Naive thymus-derived CD4-positive, alpha-beta T cell (primary cell): ENCODE data around the gene CANT1. TPM values are rescaled to one million over a fixed set of nuclear protein-coding genes. Genes with fewer than 3 reads are reported as not detected.

Experiments used
- ATAC-seq: fragments of 150-1000 bp; cut with Tn5 transposase; 2 replicates; pipeline ENCODE4 v1.10.0; 2021; ENCODE audit warnings: mild to moderate bottlenecking, moderate library complexity
- CTCF ChIA-PET: fragments of 350-600 bp; sonication (Branson Sonifier 250); formaldehyde crosslinking; loops from one replicate; lab custom pipeline; 2021; ENCODE audit warnings: antibody characterized with exemption; lab: Charles Lee
- POLR2A ChIA-PET: fragments of 350-600 bp; sonication (Branson Sonifier 250); formaldehyde crosslinking; loops from one replicate; lab custom pipeline; 2021; ENCODE audit warnings: antibody characterized with exemption, inconsistent platforms; lab: Charles Lee
- DNase-seq, 9 donors: peaks; one replicate each; pipeline versions ENCODE4 v3.0.0 to v3.0.0-alpha.2; 2020 to 2022; ENCODE audit warnings: mixed read lengths in 1 of 9
- H3K27ac ChIP-seq: one replicate; pipeline ENCODE4 v1.7.0; 2013; ENCODE audit warnings: mild to moderate bottlenecking, low read depth, low read length, moderate library complexity
- H3K27me3 ChIP-seq, 2 donors: one replicate each; pipeline ENCODE4 v1.7.0; 2013; ENCODE audit warnings: low read length in 2 of 2, mild to moderate bottlenecking in 2 of 2, moderate library complexity in 2 of 2; ENCODE audit not compliant: control insufficient read depth in 2 of 2, insufficient read depth in 2 of 2
- H3K36me3 ChIP-seq, 3 experiments: 1 replicate in 2 of 3; 2 replicates in 1 of 3; pipeline ENCODE4 v1.7.0; 2013; ENCODE audit warnings: low read length in 3 of 3, mild to moderate bottlenecking in 3 of 3, moderate library complexity in 1 of 3; ENCODE audit not compliant: insufficient read depth in 3 of 3, control insufficient read depth in 2 of 3
- H3K4me1 ChIP-seq, 2 donors: one replicate each; pipeline ENCODE4 v1.7.0; 2013; ENCODE audit warnings: low read length in 2 of 2, mild to moderate bottlenecking in 2 of 2, moderate library complexity in 1 of 2; ENCODE audit not compliant: control insufficient read depth in 2 of 2, insufficient read depth in 2 of 2
- H3K4me3 ChIP-seq: 2 replicates; pipeline ENCODE4 v1.7.0; 2013; ENCODE audit warnings: mild to moderate bottlenecking, low read length
- H3K9me3 ChIP-seq, 3 experiments: 1 replicate in 2 of 3; 2 replicates in 1 of 3; pipeline ENCODE4 v1.7.0; 2013; ENCODE audit warnings: low read length in 3 of 3; ENCODE audit not compliant: control insufficient read depth in 2 of 3
- H3K27ac Mint-ChIP-seq, 9 donors: one replicate each; pipeline ENCODE4 v1.8.0; 2020 to 2022; ENCODE audit warnings: mixed read lengths in 9 of 9, mild to moderate bottlenecking in 8 of 9, moderate library complexity in 5 of 9, inconsistent platforms in 2 of 9
- H3K27me3 Mint-ChIP-seq, 5 donors: one replicate each; pipeline ENCODE4 v1.8.0; 2021 to 2022; ENCODE audit warnings: mixed read lengths in 5 of 5, mild to moderate bottlenecking in 1 of 5
- H3K36me3 Mint-ChIP-seq, 5 donors: one replicate each; pipeline ENCODE4 v1.8.0; 2020 to 2022; ENCODE audit warnings: mixed read lengths in 5 of 5, mild to moderate bottlenecking in 3 of 5, inconsistent platforms in 1 of 5
- H3K4me1 Mint-ChIP-seq, 7 donors: one replicate each; pipeline ENCODE4 v1.8.0; 2020 to 2022; ENCODE audit warnings: mixed read lengths in 7 of 7, mild to moderate bottlenecking in 3 of 7, inconsistent platforms in 1 of 7
- H3K4me3 Mint-ChIP-seq, 10 donors: one replicate each; pipeline ENCODE4 v1.8.0; 2020 to 2022; ENCODE audit warnings: mild to moderate bottlenecking in 10 of 10, mixed read lengths in 10 of 10, moderate library complexity in 6 of 10, inconsistent platforms in 2 of 10
- H3K9me3 Mint-ChIP-seq, 11 donors: one replicate each; pipeline ENCODE4 v1.8.0; 2020 to 2022; ENCODE audit warnings: mixed read lengths in 11 of 11, mild to moderate bottlenecking in 4 of 11, inconsistent platforms in 1 of 11, moderate library complexity in 1 of 11
- intact Hi-C, 2 donors: fragments of 100-400 bp; cut with micrococcal nuclease; formaldehyde crosslinking; loops; one replicate each; pipeline ENCODE4 v1.15.1; 2023
- polyA plus RNA-seq, 2 donors: library from polyadenylated mRNA; unstranded; fragments of 300-500 nt; fragmentation: Illumina TruSeq; gene quantifications; one replicate each; pipeline ENCODE4 v1.2.3, GENCODE V29; 2021
- total RNA-seq, 6 experiments: library from RNA in 5 of 6; stranded (reverse) in 5 of 6; gene quantifications; 1 replicate in 5 of 6; 2 replicates in 1 of 6; pipeline ENCODE4 v1.2.3 and lab custom pipeline; 2021 to 2026

CANT1 gene
- total and polyA plus RNA-seq, 7 experiments from 2014 or later, result 11.2 to 82.2 (median 42.3) TPM

DNA sequence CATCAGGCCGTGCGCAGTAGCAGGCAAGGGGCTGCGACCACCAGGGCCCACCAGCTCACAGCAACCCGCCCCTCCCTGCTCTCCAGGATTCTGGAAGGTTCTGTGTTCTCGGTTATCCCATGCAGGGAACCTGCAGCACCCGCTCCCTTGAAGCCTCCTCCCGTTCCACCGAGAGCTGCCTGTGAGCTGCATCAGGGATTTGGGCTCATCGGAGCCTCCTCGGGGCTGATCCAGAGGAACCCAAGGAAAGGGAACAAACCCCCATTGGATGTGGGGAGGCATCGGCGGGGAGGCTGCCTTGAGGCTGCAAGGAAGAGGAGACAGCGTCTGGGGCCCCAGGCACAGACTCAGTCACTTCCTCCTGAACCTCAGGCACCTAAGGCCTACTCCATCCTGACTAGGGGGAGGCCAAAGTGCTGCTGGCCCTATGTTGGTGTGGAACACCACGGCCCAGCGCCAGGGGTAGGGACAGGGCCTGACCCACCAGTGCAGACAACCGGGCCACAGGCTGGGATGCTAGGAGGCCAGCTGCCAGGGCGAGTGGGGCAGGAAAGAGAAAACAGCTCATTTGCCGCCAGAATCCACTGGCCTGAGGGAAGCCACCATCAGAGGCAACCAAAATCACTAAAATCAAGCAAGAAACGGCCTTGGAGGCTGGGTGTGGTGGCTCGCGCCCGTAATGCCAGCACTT, 15.4 kb downstream of the CANT1 start:
- Mint-ChIP-seq H3K4me1 (peaks cover 0 to 14% (median 7%) of the 10 kb centered on the region in 7 donors), H3K9me3 (no peaks in the 10 kb centered on the region), H3K27ac (no peak overlapping the region), H3K27me3 (no peaks in the 10 kb centered on the region), H3K36me3 (peaks cover 0 to 45% (median 10%) of the 10 kb centered on the region in 5 donors), H3K4me3 (no peak overlapping the region)
- intact Hi-C loops, result loop anchor here in 1 of 2 donors (1.0 kb wide), 1 partner anchor 48 kb away; no protein-coding TSS in a partner anchor
- Histone ChIP-seq H3K9me3 (no peaks in the 10 kb centered on the region), H3K27me3 (no peaks in the 10 kb centered on the region), H3K36me3 (peaks cover 0 to 85% (median 4%) of the 10 kb centered on the region in 3 experiments), H3K4me1 (no peaks in the 10 kb centered on the region), H3K4me3 (no peak overlapping the region), H3K27ac (no peak overlapping the region)
- ChIA-PET POLR2A (no interaction called here), CTCF (interaction anchor here (1.9 kb wide), 1 partner anchor 13 kb away, joined by 4 read pairs; no protein-coding TSS in a partner anchor)
- no peak for ATAC-seq
- no peak for DNase-seq

DNA sequence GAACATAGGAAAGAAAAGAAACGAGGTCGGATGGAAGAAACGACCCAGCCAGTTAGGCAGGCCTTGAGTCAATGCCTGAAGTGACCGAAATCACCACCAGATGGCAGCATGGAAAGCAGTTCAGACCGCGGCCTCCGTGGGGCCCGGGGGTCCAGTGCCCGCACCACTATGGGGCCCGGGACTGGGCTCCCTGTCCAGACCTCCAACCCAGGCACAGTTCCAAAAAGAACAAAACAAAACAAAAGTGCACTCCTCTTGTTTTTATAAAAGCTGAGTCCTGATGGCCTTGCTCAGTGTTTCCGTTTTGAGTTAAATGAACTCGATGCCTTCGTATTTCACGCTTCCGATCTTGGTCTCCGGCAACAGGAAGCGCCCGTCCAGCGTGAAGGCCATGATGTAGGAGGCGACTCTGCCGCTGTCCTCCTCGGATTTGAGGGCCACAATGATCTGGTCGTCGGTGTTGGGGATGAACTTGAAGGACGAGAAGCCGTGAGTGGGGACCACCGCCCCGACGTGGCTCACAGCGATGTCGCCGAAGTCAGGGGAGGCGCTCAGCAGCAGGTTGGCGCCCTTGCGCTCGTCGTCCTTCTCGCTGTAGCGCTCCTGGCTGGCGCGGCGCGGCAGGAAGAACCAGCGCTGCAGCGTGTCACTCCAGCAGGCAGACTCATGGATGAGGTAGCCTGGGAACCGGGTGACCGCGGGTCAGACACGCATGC, 16.2 kb downstream of the CANT1 start:
- H3K27me3 ChIP-seq, result no peaks in the 10 kb centered on the region
- H3K27ac Mint-ChIP-seq, result peak overlapping the region in 5 of 9 donors; percentile 25 to 63 (median 59)
- ChIA-PET POLR2A (no interaction called here), CTCF (interaction anchor here (1.9 kb wide), 1 partner anchor 12 kb away, joined by 4 read pairs; no protein-coding TSS in a partner anchor)
- intact Hi-C loops, result loop anchor here in 1 of 2 donors (1.0 kb wide), 1 partner anchor 49 kb away; no protein-coding TSS in a partner anchor
- H3K9me3 ChIP-seq, result no peaks in the 10 kb centered on the region
- no peaks in the 10 kb centered on the region for H3K4me1 ChIP-seq
- DNase-seq (peak in 7 of 9 donors; percentile 31 to 58 (median 45)), ATAC-seq (peak; percentile 81)
- no peaks in the 10 kb centered on the region for H3K9me3 Mint-ChIP-seq
- no peak overlapping the region for H3K4me3 Mint-ChIP-seq
- peaks cover 0 to 77% (median 4%) of the 10 kb centered on the region in 3 experiments for H3K36me3 ChIP-seq
- no peaks in the 10 kb centered on the region for H3K27me3 Mint-ChIP-seq
- H3K4me1 Mint-ChIP-seq, result peaks cover 0 to 14% (median 7%) of the 10 kb centered on the region in 7 donors
- H3K36me3 Mint-ChIP-seq, result peaks cover 0 to 45% (median 10%) of the 10 kb centered on the region in 5 donors
- H3K27ac ChIP-seq, result no peak overlapping the region
- H3K4me3 ChIP-seq, result no peak overlapping the region

DNA sequence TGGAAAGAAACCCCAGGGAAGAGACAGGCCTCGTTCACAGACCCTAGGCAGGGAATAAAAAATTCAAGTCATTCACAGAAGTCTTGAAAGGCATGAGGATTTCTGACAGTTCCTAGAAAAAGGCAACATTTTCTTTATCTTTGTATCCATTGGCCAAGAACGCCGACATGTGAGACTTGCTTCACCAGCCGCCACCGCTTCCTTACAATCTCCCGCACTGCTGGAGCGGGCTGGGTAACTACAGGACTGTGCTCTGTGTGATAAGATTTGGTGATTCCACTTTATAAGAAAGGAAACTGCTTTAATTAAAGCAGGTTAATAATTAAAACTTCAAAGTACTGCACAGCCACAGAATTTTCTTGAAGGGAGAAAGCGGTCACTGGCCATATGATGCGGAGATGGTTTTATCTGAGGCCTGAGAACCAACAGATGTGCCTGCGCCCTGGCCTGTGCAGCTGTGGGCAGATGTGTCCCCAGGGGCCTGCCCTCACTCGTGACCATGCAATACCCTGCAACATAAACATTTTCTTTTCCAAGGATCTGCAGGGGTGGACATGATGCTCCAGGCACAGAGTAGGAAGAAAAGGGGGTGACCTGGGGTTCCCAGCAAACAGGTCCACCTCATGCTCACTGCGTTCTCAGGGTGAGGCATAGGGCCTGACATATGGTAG, 16.9 kb downstream of the CANT1 start:
- no peak for ATAC-seq
- no peaks in the 10 kb centered on the region for H3K9me3 ChIP-seq
- peaks cover 0 to 70% (median 4%) of the 10 kb centered on the region in 3 experiments for H3K36me3 ChIP-seq
- intact Hi-C loops, result loop anchor here in 1 of 2 donors (1.0 kb wide), 1 partner anchor 50 kb away; no protein-coding TSS in a partner anchor
- peak overlapping the region in 3 of 9 donors; percentile 9 to 63 (median 59) for H3K27ac Mint-ChIP-seq
- DNase-seq, result no peak
- no peak overlapping the region for H3K4me3 ChIP-seq
- H3K4me1 ChIP-seq, result no peaks in the 10 kb centered on the region
- POLR2A ChIA-PET, result no interaction called here
- no peak overlapping the region for H3K4me3 Mint-ChIP-seq
- H3K36me3 Mint-ChIP-seq, result peaks cover 0 to 40% (median 7%) of the 10 kb centered on the region in 5 donors
- H3K27me3 ChIP-seq, result no peaks in the 10 kb centered on the region
- CTCF ChIA-PET, result interaction anchor here (1.9 kb wide), 1 partner anchor 12 kb away, joined by 4 read pairs; no protein-coding TSS in a partner anchor
- H3K27me3 Mint-ChIP-seq, result no peaks in the 10 kb centered on the region
- peaks cover 0 to 14% (median 7%) of the 10 kb centered on the region in 7 donors for H3K4me1 Mint-ChIP-seq
- no peaks in the 10 kb centered on the region for H3K9me3 Mint-ChIP-seq
- no peak overlapping the region for H3K27ac ChIP-seq

DNA sequence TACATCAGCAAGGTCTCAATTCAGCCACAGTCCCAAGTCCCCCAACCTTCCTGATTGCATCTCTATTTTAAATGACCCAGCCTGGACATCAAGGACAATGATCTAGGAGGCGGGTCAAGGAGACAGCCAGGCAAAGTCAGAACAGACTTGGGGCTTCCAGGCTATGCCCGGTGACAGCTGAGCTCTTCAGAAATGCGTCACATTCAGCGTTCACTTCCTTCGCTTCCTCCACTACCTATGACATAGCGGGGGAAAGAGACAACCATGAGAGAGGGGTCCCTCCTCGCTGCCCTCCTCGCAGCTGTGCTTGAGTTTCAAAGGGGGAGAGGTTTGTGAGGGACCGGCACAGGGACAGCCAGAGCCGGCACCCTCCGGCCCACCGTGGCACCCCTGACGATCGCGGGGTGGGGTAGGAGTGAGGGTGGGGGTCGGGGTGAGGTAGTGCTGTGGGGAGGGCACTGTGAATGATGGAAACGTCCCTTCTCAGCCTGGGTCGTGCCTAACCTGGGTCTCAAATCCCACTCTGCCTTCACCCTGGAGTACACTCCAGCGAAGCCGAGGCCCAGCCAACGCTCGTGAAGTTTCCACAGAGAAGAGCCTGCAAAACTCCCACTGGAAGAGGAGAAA, 17.5 kb downstream of the CANT1 start:
- Histone ChIP-seq H3K4me3 (no peak overlapping the region), H3K4me1 (peaks cover 0 to 2% of the 10 kb centered on the region in 2 donors), H3K9me3 (no peaks in the 10 kb centered on the region), H3K36me3 (peaks cover 0 to 64% (median 4%) of the 10 kb centered on the region in 3 experiments), H3K27me3 (no peaks in the 10 kb centered on the region), H3K27ac (no peak overlapping the region)
- Mint-ChIP-seq H3K4me3 (no peak overlapping the region), H3K36me3 (peaks cover 0 to 37% (median 7%) of the 10 kb centered on the region in 5 donors), H3K27me3 (no peaks in the 10 kb centered on the region), H3K9me3 (no peaks in the 10 kb centered on the region), H3K27ac (no peak overlapping the region), H3K4me1 (peaks cover 1 to 14% (median 10%) of the 10 kb centered on the region in 7 donors)
- CTCF ChIA-PET, result no interaction called here
- POLR2A ChIA-PET, result no interaction called here
- ATAC-seq (no peak), DNase-seq (no peak)
- intact Hi-C loops, result no loop called here

DNA sequence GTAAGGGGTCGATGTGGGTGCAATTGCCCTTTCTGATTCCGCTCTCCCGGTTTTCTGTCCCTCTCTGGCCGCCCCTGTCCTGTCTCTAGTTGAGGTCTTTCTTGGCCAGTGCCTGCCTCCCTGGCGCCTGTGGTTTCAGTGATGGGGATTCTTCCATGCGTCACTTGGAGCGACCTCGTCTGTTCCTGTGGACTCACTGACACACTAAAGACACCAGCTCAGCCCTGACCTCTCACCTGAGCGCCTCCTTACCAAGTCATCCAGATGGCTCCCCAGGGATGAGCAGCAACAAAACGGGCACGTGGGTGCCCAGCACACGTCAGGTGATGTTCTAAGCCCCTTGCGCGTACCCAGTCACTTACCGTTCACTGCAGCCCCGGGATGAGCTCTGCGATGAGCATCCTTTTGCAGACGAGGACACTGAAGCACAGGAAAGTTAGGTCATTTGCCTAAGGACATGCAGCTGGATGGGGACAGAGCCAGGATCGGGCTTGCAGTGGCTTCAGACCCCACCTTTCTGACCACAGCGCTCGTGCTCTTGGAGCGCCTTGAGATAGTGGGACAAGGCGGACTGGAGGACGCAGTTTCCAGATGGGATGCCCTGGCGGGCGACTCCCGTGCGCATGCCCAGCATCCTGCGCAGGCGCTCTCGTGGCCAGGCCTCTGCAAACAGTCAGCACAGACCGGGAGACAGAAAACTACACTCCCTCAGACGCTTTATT, 18.4 kb downstream of the CANT1 start:
- ChIA-PET CTCF (interaction anchor here (0.7 kb wide), 2 partner anchors 123 to 1290 kb away, joined by 3 read pairs; no protein-coding TSS in a partner anchor), POLR2A (interaction anchor here (0.5 kb wide), 1 partner anchor 49 kb away, joined by 3 read pairs; no protein-coding TSS in a partner anchor)
- no peaks in the 10 kb centered on the region for H3K9me3 Mint-ChIP-seq

More for the DNA sequence above, 18.4 kb downstream of the CANT1 start:
- Mint-ChIP-seq H3K4me3 (no peak overlapping the region), H3K4me1 (peaks cover 10 to 21% (median 16%) of the 10 kb centered on the region in 7 donors), H3K27ac (no peak overlapping the region), H3K27me3 (no peaks in the 10 kb centered on the region), H3K36me3 (peaks cover 0 to 32% (median 7%) of the 10 kb centered on the region in 5 donors)
- Histone ChIP-seq H3K9me3 (no peaks in the 10 kb centered on the region), H3K27me3 (no peaks in the 10 kb centered on the region), H3K36me3 (peaks cover 0 to 55% (median 0%) of the 10 kb centered on the region in 3 experiments), H3K27ac (no peak overlapping the region), H3K4me3 (no peak overlapping the region), H3K4me1 (peaks cover 7 to 10% of the 10 kb centered on the region in 2 donors)
- intact Hi-C loops, result no loop called here
- no peak for DNase-seq
- no peak for ATAC-seq
